HEK293 (cell line): ENCODE measurements around the gene RNF10.

Source experiments
- BCL11B ChIP-seq: fragments of 450-650 bp; formaldehyde crosslinking; IDR thresholded peaks from 2 replicates; pipeline ENCODE4 v1.5.1; 2016; ENCODE audit warnings: low read depth, missing biosample characterization, missing genetic modification characterization
- INSM2 ChIP-seq: fragments of 450-650 bp; formaldehyde crosslinking; IDR thresholded peaks from 2 replicates; pipeline ENCODE4 v1.5.1; 2016; ENCODE audit warnings: missing biosample characterization, missing genetic modification characterization
- KLF10 ChIP-seq: fragments of 450-650 bp; IDR thresholded peaks from 2 replicates; pipeline ENCODE4 v1.5.1; 2018; ENCODE audit warnings: missing biosample characterization, mild to moderate bottlenecking, missing genetic modification characterization
- PRDM1 ChIP-seq: fragments of 450-650 bp; formaldehyde crosslinking; IDR thresholded peaks from 2 replicates; pipeline ENCODE4; 2016; ENCODE audit warnings: missing biosample characterization, missing genetic modification characterization
- SCRT2 ChIP-seq: fragments of 450-650 bp; formaldehyde crosslinking; IDR thresholded peaks from 2 replicates; pipeline ENCODE4 v1.5.1; 2016; ENCODE audit warnings: missing biosample characterization, missing genetic modification characterization
- WT1 ChIP-seq: fragments of 450-650 bp; formaldehyde crosslinking; IDR thresholded peaks from 2 replicates; pipeline ENCODE4 v1.5.1; 2016; ENCODE audit warnings: missing biosample characterization, missing genetic modification characterization
- ZNF146 ChIP-seq: fragments of 450-650 bp; formaldehyde crosslinking; IDR thresholded peaks from 2 replicates; pipeline ENCODE4 v1.5.1; 2016; ENCODE audit warnings: missing biosample characterization, missing genetic modification characterization
- ZNF354C ChIP-seq: fragments of 450-650 bp; formaldehyde crosslinking; IDR thresholded peaks from 2 replicates; pipeline ENCODE4 v1.5.1; 2016; ENCODE audit warnings: missing biosample characterization, missing genetic modification characterization, low read depth, borderline replicate concordance
- ZNF530 ChIP-seq: fragments of 450-650 bp; formaldehyde crosslinking; IDR thresholded peaks from 2 replicates; pipeline ENCODE4 v1.5.1; 2016; ENCODE audit warnings: low read depth, missing biosample characterization, missing genetic modification characterization
- ZNF549 ChIP-seq: fragments of 450-650 bp; IDR thresholded peaks from 2 replicates; pipeline ENCODE4 v1.5.1; 2018; ENCODE audit warnings: missing biosample characterization, missing genetic modification characterization, mild to moderate bottlenecking, inconsistent platforms, moderate library complexity
- ZNF558 ChIP-seq: fragments of 450-650 bp; formaldehyde crosslinking; IDR thresholded peaks from 2 replicates; pipeline ENCODE4 v1.5.1; 2016; ENCODE audit warnings: missing biosample characterization, missing genetic modification characterization
- ZNF629 ChIP-seq: fragments of 450-650 bp; formaldehyde crosslinking; IDR thresholded peaks from 2 replicates; pipeline ENCODE4 v1.5.1; 2017; ENCODE audit warnings: missing biosample characterization, missing genetic modification characterization
- ZNF660 ChIP-seq: fragments of 450-650 bp; IDR thresholded peaks from 2 replicates; pipeline ENCODE4 v1.5.1; 2018; ENCODE audit warnings: missing biosample characterization, mild to moderate bottlenecking, missing genetic modification characterization
- ZNF707 ChIP-seq: fragments of 450-650 bp; formaldehyde crosslinking; IDR thresholded peaks from 2 replicates; pipeline ENCODE4 v1.5.1; 2016; ENCODE audit warnings: missing biosample characterization, missing genetic modification characterization
- ZNF76 ChIP-seq: fragments of 450-650 bp; formaldehyde crosslinking; IDR thresholded peaks from 2 replicates; pipeline ENCODE4; 2016; ENCODE audit warnings: low read depth, missing biosample characterization, missing genetic modification characterization, borderline replicate concordance
- ZNF768 ChIP-seq: fragments of 450-650 bp; formaldehyde crosslinking; IDR thresholded peaks from 2 replicates; pipeline ENCODE4 v1.5.1; 2018; ENCODE audit warnings: missing biosample characterization, mild to moderate bottlenecking, missing genetic modification characterization
- ZNF792 ChIP-seq: fragments of 450-650 bp; formaldehyde crosslinking; IDR thresholded peaks from 2 replicates; pipeline ENCODE4 v1.5.1; 2016; ENCODE audit warnings: missing biosample characterization, missing genetic modification characterization
- ZNF843 ChIP-seq: fragments of 450-650 bp; formaldehyde crosslinking; IDR thresholded peaks from 2 replicates; pipeline ENCODE4 v1.5.1; 2016; ENCODE audit warnings: missing biosample characterization, missing genetic modification characterization
- ZSCAN4 ChIP-seq: fragments of 450-650 bp; formaldehyde crosslinking; IDR thresholded peaks from 2 replicates; pipeline ENCODE4 v1.5.1; 2017; ENCODE audit warnings: missing biosample characterization, missing genetic modification characterization
- TF ChIP-seq, protein P1 (sequence below): fragments of 450-650 bp; formaldehyde crosslinking; conservative IDR thresholded peaks from 2 replicates; pipeline ENCODE4 v1.5.1; 2016; ENCODE audit warnings: low read depth, missing biosample characterization, missing genetic modification characterization
- TF ChIP-seq, protein P2 (sequence below): fragments of 450-650 bp; formaldehyde crosslinking; IDR thresholded peaks from 2 replicates; pipeline ENCODE4 v1.5.1; 2016; ENCODE audit warnings: missing biosample characterization, missing genetic modification characterization, borderline replicate concordance
- TF ChIP-seq, protein P3 (sequence below): fragments of 450-650 bp; formaldehyde crosslinking; IDR thresholded peaks from 2 replicates; pipeline ENCODE4 v1.5.1; 2016; ENCODE audit warnings: missing biosample characterization, missing genetic modification characterization
- TF ChIP-seq, protein P4 (sequence below): fragments of 450-650 bp; formaldehyde crosslinking; IDR thresholded peaks from 2 replicates; pipeline ENCODE4 v1.5.1; 2016; ENCODE audit warnings: missing biosample characterization, missing genetic modification characterization

RNF10 gene

GRCh38 chr12:120534203-120534702 lies at the start of gene RNF10 (continued):
- TF ChIP-seq, protein P1, sequence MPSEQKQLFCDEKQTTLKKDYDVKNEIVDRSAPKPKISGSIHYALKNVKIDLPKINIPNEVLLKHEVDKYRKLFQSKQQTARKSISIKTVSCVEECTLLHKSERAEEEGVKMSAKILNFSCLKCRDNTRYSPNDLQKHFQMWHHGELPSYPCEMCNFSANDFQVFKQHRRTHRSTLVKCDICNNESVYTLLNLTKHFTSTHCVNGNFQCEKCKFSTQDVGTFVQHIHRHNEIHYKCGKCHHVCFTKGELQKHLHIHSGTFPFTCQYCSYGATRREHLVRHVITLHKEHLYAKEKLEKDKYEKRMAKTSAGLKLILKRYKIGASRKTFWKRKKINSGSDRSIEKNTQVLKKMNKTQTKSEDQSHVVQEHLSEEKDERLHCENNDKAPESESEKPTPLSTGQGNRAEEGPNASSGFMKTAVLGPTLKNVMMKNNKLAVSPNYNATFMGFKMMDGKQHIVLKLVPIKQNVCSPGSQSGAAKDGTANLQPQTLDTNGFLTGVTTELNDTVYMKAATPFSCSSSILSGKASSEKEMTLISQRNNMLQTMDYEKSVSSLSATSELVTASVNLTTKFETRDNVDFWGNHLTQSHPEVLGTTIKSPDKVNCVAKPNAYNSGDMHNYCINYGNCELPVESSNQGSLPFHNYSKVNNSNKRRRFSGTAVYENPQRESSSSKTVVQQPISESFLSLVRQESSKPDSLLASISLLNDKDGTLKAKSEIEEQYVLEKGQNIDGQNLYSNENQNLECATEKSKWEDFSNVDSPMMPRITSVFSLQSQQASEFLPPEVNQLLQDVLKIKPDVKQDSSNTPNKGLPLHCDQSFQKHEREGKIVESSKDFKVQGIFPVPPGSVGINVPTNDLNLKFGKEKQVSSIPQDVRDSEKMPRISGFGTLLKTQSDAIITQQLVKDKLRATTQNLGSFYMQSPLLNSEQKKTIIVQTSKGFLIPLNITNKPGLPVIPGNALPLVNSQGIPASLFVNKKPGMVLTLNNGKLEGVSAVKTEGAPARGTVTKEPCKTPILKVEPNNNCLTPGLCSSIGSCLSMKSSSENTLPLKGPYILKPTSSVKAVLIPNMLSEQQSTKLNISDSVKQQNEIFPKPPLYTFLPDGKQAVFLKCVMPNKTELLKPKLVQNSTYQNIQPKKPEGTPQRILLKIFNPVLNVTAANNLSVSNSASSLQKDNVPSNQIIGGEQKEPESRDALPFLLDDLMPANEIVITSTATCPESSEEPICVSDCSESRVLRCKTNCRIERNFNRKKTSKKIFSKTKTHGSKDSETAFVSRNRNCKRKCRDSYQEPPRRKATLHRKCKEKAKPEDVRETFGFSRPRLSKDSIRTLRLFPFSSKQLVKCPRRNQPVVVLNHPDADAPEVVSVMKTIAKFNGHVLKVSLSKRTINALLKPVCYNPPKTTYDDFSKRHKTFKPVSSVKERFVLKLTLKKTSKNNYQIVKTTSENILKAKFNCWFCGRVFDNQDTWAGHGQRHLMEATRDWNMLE, result peak; percentile 60; the same call in 1 of the 2 replicates
- TF ChIP-seq ZNF629 (tag by site-specific recombination) (no peak), ZNF146 (no peak), ZNF660 (peak; percentile 66; the same call in 1 of the 2 replicates), ZNF530 (tag by site-specific recombination) (no peak), ZNF558 (tag by site-specific recombination) (no peak), SCRT2 (tag by site-specific recombination) (no peak), PRDM1 (no peak), WT1 (tag by site-specific recombination) (no peak), ZSCAN4 (tag by site-specific recombination) (no peak), KLF10 (tag by site-specific recombination) (no peak), BCL11B (tag by site-specific recombination) (no peak), ZNF354C (no peak), INSM2 (tag by site-specific recombination) (0 out of 2 replicates have a peak, but pooled peaks have one; percentile 20), ZNF768 (tag by site-specific recombination) (no peak), ZNF549 (tag by site-specific recombination) (no peak), ZNF792 (tag by site-specific recombination) (no peak), ZNF76 (tag by site-specific recombination) (peak; percentile 94), ZNF707 (no peak), ZNF843 (tag by site-specific recombination) (no peak)
- TF ChIP-seq, protein P2, sequence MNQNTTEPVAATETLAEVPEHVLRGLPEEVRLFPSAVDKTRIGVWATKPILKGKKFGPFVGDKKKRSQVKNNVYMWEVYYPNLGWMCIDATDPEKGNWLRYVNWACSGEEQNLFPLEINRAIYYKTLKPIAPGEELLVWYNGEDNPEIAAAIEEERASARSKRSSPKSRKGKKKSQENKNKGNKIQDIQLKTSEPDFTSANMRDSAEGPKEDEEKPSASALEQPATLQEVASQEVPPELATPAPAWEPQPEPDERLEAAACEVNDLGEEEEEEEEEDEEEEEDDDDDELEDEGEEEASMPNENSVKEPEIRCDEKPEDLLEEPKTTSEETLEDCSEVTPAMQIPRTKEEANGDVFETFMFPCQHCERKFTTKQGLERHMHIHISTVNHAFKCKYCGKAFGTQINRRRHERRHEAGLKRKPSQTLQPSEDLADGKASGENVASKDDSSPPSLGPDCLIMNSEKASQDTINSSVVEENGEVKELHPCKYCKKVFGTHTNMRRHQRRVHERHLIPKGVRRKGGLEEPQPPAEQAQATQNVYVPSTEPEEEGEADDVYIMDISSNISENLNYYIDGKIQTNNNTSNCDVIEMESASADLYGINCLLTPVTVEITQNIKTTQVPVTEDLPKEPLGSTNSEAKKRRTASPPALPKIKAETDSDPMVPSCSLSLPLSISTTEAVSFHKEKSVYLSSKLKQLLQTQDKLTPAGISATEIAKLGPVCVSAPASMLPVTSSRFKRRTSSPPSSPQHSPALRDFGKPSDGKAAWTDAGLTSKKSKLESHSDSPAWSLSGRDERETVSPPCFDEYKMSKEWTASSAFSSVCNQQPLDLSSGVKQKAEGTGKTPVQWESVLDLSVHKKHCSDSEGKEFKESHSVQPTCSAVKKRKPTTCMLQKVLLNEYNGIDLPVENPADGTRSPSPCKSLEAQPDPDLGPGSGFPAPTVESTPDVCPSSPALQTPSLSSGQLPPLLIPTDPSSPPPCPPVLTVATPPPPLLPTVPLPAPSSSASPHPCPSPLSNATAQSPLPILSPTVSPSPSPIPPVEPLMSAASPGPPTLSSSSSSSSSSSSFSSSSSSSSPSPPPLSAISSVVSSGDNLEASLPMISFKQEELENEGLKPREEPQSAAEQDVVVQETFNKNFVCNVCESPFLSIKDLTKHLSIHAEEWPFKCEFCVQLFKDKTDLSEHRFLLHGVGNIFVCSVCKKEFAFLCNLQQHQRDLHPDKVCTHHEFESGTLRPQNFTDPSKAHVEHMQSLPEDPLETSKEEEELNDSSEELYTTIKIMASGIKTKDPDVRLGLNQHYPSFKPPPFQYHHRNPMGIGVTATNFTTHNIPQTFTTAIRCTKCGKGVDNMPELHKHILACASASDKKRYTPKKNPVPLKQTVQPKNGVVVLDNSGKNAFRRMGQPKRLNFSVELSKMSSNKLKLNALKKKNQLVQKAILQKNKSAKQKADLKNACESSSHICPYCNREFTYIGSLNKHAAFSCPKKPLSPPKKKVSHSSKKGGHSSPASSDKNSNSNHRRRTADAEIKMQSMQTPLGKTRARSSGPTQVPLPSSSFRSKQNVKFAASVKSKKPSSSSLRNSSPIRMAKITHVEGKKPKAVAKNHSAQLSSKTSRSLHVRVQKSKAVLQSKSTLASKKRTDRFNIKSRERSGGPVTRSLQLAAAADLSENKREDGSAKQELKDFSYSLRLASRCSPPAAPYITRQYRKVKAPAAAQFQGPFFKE (tag by site-specific recombination), result no peak
- TF ChIP-seq, protein P3, sequence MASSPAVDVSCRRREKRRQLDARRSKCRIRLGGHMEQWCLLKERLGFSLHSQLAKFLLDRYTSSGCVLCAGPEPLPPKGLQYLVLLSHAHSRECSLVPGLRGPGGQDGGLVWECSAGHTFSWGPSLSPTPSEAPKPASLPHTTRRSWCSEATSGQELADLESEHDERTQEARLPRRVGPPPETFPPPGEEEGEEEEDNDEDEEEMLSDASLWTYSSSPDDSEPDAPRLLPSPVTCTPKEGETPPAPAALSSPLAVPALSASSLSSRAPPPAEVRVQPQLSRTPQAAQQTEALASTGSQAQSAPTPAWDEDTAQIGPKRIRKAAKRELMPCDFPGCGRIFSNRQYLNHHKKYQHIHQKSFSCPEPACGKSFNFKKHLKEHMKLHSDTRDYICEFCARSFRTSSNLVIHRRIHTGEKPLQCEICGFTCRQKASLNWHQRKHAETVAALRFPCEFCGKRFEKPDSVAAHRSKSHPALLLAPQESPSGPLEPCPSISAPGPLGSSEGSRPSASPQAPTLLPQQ, result no peak
- TF ChIP-seq, protein P4, sequence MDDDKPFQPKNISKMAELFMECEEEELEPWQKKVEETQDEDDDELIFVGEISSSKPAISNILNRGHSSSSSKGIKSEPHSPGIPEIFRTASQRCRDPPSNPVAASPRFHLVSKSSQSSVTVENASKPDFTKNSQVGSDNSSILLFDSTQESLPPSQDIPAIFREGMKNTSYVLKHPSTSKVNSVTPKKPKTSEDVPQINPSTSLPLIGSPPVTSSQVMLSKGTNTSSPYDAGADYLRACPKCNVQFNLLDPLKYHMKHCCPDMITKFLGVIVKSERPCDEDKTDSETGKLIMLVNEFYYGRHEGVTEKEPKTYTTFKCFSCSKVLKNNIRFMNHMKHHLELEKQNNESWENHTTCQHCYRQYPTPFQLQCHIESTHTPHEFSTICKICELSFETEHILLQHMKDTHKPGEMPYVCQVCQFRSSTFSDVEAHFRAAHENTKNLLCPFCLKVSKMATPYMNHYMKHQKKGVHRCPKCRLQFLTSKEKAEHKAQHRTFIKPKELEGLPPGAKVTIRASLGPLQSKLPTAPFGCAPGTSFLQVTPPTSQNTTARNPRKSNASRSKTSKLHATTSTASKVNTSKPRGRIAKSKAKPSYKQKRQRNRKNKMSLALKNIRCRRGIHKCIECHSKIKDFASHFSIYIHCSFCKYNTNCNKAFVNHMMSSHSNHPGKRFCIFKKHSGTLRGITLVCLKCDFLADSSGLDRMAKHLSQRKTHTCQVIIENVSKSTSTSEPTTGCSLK, result no peak
